Loucy (cell line): ENCODE measurements around the gene MYOZ2.
A peak's percentile ranks its signal among the peaks of the same experiment; 100 is the strongest.
"Not testable (repeated sequence)": the region's sequence is repeated elsewhere in the genome, so short reads cannot be mapped to it uniquely, and the experiment has no call there.

Experiments used
- H2AFZ ChIP-seq: fragments of 200-600 bp; sonication (generic); 2 replicates; pipeline ENCODE4 v1.6.0; 2016; ENCODE audit warnings: antibody characterized with exemption, mild to moderate bottlenecking, low read length, moderate library complexity
- H3F3A ChIP-seq: fragments of 200-600 bp; 2 replicates; pipeline ENCODE4 v1.6.0; 2016; ENCODE audit warnings: antibody characterized with exemption, low read depth, mild to moderate bottlenecking
- H3K27me3 ChIP-seq: fragments of 200-600 bp; sonication (generic); 2 replicates; pipeline ENCODE4 v1.6.1; 2014; ENCODE audit warnings: low read length, mild to moderate bottlenecking; ENCODE audit not compliant: insufficient read depth, poor library complexity, severe bottlenecking
- H3K36me3 ChIP-seq: fragments of 200-600 bp; sonication (generic); 2 replicates; pipeline ENCODE4 v1.6.1; 2016; ENCODE audit warnings: low read length; ENCODE audit not compliant: insufficient read depth
- H3K4me1 ChIP-seq: fragments of 200-600 bp; sonication (generic); 2 replicates; pipeline ENCODE4 v1.5.1; 2014; ENCODE audit warnings: low read length, mild to moderate bottlenecking; ENCODE audit not compliant: insufficient read depth, poor library complexity, severe bottlenecking
- H3K4me2 ChIP-seq: fragments of 200-600 bp; sonication (generic); 2 replicates; pipeline ENCODE4 v1.6.0; 2014; ENCODE audit warnings: antibody characterized with exemption, low read length, low read depth, mild to moderate bottlenecking; ENCODE audit not compliant: poor library complexity, severe bottlenecking
- H3K4me3 ChIP-seq: fragments of 200-600 bp; sonication (generic); 2 replicates; pipeline ENCODE4 v1.5.1; 2014; ENCODE audit warnings: low read length, mild to moderate bottlenecking, mixed read lengths; ENCODE audit not compliant: poor library complexity, severe bottlenecking
- H3K79me2 ChIP-seq: fragments of 200-600 bp; sonication (generic); 2 replicates; pipeline ENCODE4 v1.6.1; 2014; ENCODE audit warnings: low read length; ENCODE audit not compliant: insufficient read depth
- H3K9ac ChIP-seq: fragments of 200-600 bp; sonication (generic); 2 replicates; pipeline ENCODE4 v1.6.0; 2014; ENCODE audit warnings: mild to moderate bottlenecking, low read depth, low read length, moderate library complexity; ENCODE audit not compliant: poor library complexity, severe bottlenecking
- H3K9me2 ChIP-seq: fragments of 200-600 bp; sonication (generic); replicated peaks from 2 replicates; pipeline ENCODE4 v1.6.1; 2016; ENCODE audit warnings: low read depth, low read length, mixed read lengths
- H3K9me3 ChIP-seq: fragments of 200-600 bp; sonication (generic); 2 replicates; pipeline ENCODE4 v1.6.1; 2014; ENCODE audit warnings: mild to moderate bottlenecking, antibody characterized with exemption, low read length, low read depth; ENCODE audit not compliant: insufficient read depth
- H4K20me1 ChIP-seq: fragments of 200-600 bp; sonication (generic); 2 replicates; pipeline ENCODE4 v1.6.0; 2014; ENCODE audit warnings: antibody characterized with exemption, low read length, mild to moderate bottlenecking; ENCODE audit not compliant: insufficient read depth, poor library complexity, severe bottlenecking
- CTCF ChIP-seq: fragments of 200-600 bp; sonication (generic); conservative IDR thresholded peaks from 2 replicates; pipeline ENCODE4 v1.5.1; 2014; ENCODE audit warnings: mild to moderate bottlenecking, antibody characterized with exemption, low read length
- EZH2phosphoT487 ChIP-seq: fragments of 200-600 bp; IDR thresholded peaks from 2 replicates; pipeline ENCODE4 v1.6.1; 2018; ENCODE audit warnings: antibody characterized with exemption, mild to moderate bottlenecking, moderate library complexity, borderline replicate concordance

Gene MYOZ2

GRCh38 chr4:119139822-119140252 is 4.2 kb downstream of the MYOZ2 start:
- H3K9me2 ChIP-seq = no peaks in the 10 kb centered on the region
- H3K9me3 ChIP-seq = no peaks in the 10 kb centered on the region
- H3K4me2 ChIP-seq = peak overlapping the region; percentile 62
- peaks cover 28% of the 10 kb centered on the region for H3K4me1 ChIP-seq
- H2AFZ ChIP-seq = peak overlapping the region; percentile 47; the same call in 1 of the 2 replicates
- TF ChIP-seq EZH2phosphoT487 (no peak), CTCF (no peak)
- peak overlapping the region; percentile 13 for H3K9ac ChIP-seq
- H3K4me3 ChIP-seq = peak overlapping the region; percentile 29
- H3K27me3 ChIP-seq = no peaks in the 10 kb centered on the region
- no peaks in the 10 kb centered on the region for H3K36me3 ChIP-seq
- no peaks in the 10 kb centered on the region for H3K79me2 ChIP-seq
- no peaks in the 10 kb centered on the region for H4K20me1 ChIP-seq
- no peaks in the 10 kb centered on the region for H3F3A ChIP-seq

GRCh38 chr4:119141283-119141682 is 5.7 kb downstream of the MYOZ2 start:
- not testable (repeated sequence) for H3F3A ChIP-seq, H3K4me3 ChIP-seq, H3K4me2 ChIP-seq, H3K36me3 ChIP-seq, H3K9me2 ChIP-seq, H3K9ac ChIP-seq, H3K79me2 ChIP-seq, H3K9me3 ChIP-seq, H3K27me3 ChIP-seq, H2AFZ ChIP-seq, H4K20me1 ChIP-seq
- peaks cover 28% of the 10 kb centered on the region for H3K4me1 ChIP-seq

DNA sequence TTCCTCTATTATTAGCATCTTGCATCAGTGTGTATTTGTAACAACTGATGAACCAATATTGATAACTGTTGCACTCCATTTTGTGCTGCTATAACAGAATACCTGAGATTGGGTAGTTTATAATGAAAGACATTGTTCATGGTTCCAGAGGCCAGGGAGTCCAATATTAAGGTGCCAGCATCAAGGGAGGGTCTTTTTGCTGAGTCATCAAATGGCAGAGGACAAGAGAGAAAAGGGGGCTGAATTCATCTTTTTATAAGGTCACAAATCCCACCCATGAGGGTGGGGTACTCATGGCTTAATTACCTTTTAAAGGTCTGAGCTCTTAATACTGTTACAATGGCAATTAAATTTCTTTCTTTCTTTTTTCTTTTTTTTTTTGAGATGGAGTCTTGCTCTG is 7.2 kb downstream of the MYOZ2 start:
- no peaks in the 10 kb centered on the region for H3K36me3 ChIP-seq
- no peaks in the 10 kb centered on the region for H3F3A ChIP-seq
- no peaks in the 10 kb centered on the region for H3K79me2 ChIP-seq
- H3K9me3 ChIP-seq = no peaks in the 10 kb centered on the region
- H3K9me2 ChIP-seq = no peaks in the 10 kb centered on the region
- H4K20me1 ChIP-seq = no peaks in the 10 kb centered on the region
- TF ChIP-seq CTCF (no peak), EZH2phosphoT487 (no peak)
- no peak overlapping the region for H3K9ac ChIP-seq
- H3K27me3 ChIP-seq = no peaks in the 10 kb centered on the region
- H3K4me3 ChIP-seq = no peak overlapping the region
- H2AFZ ChIP-seq = no peak overlapping the region
- H3K4me1 ChIP-seq = peaks cover 27% of the 10 kb centered on the region
- H3K4me2 ChIP-seq = no peak overlapping the region

DNA sequence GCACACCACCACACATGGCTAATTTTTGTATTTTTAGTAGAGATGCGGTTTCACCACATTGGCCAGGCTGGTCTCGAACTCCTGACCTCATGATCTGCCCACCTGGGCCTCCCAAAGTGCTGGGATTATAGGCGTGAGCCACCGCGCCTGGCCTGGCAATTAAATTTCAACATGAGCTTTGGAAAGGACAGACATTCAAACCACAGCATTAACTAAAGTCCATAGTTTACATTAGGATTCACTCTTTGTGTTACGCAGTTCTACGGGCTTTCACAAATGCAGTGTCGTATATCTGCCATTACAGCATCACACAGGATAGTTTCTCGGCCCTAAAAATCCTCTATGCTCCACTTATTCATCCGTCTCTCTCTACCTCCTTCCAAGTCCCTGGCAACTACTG is 7.7 kb downstream of the MYOZ2 start:
- H3K4me2 ChIP-seq, H3K36me3 ChIP-seq, H3K9ac ChIP-seq, H3K27me3 ChIP-seq, H3K9me3 ChIP-seq, H3K4me3 ChIP-seq, H4K20me1 ChIP-seq, H3F3A ChIP-seq, H3K79me2 ChIP-seq, H3K9me2 ChIP-seq, H2AFZ ChIP-seq: not testable (repeated sequence)
- H3K4me1 ChIP-seq = peaks cover 27% of the 10 kb centered on the region
